NCI-H526 treated with DMSO at 0.1 percent for 48 hours (cell line): ENCODE measurements around the gene CTXN1.
"Not testable (repeated sequence)": the region's sequence is repeated elsewhere in the genome, so short reads cannot be mapped to it uniquely, and the experiment has no call there.

Experiments used
- DNase-seq: peaks from one replicate; lab custom pipeline; 2025; lab: John Stamatoyannopoulos, UW

The CTXN1 gene

DNA sequence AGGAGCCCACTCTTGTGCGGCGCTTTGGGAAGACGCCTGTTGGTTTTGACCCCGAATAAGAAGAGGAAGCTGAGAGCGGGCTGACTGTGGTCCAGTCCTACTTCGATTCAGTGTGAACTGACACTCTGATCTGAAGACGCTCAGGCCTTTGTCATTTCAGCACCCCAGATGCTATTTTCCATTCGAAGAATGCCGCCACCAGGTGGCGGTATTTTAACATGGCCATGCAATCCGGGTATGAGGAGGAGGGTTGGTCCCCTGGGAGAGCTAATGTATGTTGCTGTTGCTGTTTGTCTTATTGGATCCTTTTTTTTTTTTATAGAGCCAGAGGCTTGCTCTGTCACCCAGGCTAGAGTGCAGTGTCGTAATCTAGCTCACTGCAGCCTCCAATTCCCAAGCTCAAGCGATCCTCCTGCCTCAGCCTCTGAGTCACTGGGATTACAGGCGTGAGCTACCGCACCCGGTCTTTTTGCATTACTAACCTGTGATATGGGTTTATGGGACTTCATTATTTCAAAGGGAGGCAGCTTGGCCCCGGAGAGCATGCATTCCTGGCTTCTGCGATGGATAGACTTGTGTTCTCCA, 18.3 kb upstream of the CTXN1 start:
- DNase-seq = peak; percentile 67

DNA sequence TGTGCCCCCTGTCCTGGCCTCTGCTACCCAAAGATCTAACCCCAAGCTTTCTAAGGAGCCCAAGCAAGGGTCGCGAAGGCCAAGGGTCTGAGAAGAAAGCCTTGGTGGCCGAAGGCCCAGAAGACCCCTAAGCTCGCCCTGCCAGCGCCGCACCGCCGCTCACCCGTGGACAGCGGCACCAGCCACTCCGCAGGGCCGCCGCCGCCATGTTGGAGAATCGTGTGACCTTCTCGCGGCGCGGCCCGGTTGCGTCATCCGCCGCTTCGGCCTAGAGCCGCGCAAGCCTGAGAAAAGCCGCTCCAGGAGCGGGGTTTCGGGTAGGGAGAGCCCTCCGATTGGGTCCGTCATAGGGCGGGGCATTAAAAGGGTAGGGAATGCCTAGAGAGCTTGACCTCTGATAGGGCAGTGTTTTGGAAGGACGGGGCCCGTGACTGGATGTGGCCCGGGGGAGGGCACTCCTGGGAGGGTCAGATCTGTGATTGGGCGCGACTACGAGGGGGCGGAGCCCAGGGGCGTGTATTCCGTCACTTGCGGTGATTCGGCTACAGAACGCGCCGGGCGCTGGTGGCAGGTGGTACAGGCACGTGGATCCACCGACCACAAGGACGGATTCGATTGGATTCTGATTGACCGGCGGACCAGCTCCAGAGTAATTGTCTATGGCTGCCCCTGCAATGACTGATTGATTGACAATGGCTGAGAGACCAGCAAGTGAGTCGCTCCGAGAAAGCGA, 17.7 kb upstream of the CTXN1 start, which contains the start of gene TIMM44:
TIMM44 (minus strand) TSS at position 223 of the 733 bp plus-strand sequence; CDS start at position 208, 15 bp downstream.
- DNase-seq = peak; percentile 94

DNA sequence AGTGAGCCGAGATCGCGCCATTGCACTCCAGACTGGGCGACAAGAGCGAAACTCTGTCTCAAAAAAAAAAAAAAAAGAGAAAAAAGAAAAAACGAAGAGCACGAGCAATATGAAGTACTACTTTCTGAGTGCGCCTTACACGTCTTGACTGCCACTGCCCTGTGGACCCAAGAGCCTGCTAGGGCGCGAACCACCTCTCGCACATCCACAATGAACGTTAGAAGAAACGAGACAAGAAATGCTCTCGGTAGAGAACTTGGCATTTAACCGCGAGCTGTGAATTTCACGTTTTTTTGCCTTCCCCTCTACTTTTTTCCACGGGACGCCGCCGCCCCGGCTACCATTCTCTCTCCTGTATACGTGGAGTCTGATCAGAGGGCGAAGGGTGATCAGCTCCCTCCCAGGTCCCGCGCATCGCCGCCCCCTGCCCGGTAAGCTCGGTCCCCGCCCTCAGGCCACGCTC, 17.1 kb upstream of the CTXN1 start:
- no peak for DNase-seq

DNA sequence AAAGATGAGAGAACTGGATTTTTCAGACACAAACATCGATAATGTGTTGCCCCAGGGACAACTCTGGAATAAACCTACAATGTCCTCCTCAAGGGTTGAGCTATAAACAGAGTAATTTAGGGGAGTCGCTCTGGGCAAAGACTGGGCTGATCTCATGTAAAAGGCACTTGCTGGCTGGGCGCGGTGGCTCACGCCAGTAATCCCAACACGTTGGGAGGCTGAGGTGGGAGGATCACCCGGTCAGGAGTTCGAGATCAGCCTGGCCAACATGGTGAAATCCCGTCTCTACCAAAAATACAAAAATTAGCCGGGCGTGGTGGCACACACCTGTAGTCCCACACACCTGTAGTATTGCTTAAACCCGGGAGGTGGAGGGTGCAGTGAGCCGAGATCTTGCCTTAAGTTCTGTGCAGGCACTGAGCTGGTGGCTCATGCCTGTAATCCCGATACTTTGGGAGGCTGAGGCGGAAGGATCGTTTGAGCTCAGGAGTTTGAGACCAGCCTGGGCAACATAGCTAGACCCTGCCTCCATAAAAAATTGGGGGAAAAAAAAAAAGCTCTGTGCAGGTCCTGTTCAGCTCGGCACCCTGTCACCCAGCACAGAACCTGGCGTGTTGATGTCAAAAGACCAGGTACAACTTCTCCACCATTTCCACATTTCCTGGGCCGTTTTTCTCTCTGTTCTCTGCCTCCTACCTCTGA, 16.1 kb upstream of the CTXN1 start:
- no peak for DNase-seq

DNA sequence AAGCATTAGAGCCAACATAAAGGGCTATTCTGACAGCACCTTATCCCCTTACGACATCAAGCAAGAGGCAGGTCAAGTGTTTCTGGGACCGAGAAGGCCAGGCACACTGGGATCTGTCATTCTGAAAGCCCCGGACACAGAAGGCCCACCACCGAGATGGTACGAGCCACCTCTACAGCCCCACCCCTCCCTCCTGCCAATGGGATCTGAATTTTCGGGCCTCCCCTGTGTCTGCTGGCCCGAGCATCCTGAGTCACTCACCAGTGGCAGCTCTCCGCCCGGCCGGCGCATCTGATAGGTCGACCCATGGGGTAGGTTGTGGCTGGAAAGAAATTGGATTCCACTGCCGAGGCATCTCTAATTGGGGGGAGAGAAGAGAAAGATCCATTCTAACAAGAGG, 14.9 kb upstream of the CTXN1 start:
- DNase-seq = no peak

DNA sequence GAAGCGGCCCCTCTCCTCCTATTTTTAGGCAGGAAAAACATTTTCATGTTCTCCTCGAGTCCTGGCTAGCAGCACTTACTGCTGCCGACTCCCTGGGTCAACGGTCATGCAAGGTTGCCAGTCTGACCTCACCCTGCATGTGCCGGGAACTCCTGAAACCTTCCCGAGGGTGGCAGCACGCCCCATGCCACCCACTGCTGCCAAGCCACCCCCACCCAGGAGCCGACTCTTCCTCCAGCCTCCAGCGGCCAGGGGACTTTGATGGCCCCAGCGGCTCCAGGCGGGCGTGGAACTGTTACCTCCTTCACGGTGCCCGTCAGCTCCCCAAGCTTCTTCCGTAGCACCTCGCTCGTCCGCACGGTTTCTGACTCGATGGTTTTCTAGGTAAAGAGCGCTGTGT, 8.8 kb upstream of the CTXN1 start:
- no peak for DNase-seq

DNA sequence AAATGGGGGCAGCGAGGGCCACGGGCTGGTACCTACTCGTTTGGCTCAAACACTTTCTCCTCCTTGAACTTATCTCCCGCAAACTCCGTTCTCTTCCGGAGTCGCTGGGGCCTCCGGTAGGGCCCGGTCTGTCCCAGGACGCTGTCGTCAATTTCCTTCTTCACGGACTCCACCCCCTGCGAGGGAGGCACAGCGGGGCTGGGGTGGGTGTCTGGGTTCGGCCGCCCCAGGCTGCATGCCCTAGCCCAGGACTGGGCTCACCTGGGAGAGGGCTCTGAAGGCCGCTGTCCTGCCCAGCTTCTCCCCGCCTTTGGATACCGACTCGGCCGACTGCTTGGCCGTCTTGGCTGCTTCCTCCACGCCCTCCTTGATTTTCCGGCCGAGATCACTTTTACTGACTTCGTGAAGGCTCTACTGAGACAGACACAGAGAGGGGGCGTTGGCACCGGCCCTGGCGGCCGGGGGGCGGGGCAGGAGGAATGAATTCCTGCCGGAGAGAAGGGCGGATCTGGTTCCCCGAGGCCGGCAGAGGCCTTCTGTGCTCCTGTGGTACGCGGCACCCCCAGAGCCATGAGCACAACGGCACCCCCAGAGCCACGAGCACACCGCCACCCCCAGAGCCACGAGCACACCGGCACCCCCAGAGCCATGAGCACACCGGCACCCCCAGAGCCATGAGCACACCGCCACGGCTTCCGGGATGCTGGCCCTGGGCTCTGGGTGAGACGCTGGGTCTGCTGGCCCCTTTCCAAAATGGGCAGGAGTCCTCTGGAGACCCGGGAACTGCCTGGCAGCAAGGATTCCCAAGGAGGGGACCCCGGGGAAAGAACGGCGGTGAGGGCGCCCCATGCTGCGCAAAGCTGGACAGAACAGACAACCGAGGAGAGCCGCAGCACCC, 8.1 kb upstream of the CTXN1 start:
- no peak for DNase-seq

DNA sequence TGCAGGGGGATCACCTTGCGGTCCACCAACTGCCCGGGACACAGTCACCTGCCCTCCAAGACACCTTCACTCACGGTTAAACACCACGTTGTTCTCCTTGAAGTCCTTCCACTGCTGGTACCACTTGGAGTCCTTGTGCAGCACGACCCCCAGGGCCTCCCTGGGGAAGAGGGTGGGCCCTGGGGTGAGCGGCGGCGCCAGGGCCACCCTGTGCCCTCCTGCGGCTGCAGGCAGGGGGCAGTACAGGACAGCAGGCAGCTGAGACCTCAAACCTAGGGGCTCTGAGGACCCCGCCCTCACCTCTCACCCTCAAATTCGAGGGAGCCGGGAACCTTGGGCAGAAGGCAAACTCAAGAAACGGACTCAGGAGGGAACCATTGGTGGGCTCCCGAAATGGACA, 7.5 kb upstream of the CTXN1 start:
- no peak for DNase-seq

DNA sequence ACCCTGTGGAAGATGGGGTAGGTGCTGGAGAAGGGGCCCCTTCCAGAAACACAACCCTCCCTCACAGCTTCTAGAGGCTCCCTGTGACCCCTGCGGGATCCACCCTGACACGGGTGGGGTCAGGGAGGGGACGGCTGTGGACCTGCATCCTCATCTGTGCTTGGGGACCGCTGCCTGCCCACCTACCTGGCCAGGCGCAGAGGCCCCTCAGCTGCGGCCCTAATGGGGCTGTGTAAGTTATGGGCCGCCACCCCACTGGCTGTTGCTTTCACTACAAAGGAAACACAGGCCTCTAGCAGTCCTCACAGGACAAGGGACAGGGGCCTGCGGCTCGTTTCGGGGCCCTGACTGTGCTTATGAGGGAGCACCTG, 7.0 kb upstream of the CTXN1 start:
- no peak for DNase-seq

DNA sequence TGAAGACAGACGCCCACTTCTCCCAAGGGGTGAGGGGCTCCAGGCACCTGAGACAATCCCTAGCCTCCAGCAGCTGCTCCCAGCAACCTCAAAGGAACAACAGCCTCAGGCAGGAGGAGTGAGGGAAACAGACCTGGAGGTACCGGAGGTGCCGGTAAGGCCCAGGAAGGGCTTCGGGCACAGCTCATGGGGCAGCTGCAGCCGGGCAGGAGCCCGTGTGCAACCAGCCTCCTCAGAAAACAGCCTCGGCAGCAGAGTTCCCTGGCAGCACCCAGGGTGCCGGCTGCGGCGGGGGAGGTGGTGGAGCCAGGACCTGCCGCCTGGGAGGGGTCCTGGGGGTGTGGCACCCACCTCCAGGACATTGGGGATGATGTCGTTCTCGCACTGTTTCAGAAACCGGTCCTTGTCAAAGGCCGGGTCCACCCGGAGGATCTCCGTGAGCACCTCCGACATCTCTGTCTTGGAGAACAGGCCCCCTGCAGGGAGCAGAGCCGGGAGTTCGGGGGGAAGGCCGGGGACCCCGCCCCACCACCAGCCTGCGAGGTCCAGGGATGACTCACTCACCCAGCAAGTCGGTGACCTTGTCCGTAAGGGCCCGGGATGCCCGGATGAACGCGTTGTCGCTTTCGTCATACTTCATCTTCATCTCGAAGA, 6.5 kb upstream of the CTXN1 start:
- no peak for DNase-seq

DNA sequence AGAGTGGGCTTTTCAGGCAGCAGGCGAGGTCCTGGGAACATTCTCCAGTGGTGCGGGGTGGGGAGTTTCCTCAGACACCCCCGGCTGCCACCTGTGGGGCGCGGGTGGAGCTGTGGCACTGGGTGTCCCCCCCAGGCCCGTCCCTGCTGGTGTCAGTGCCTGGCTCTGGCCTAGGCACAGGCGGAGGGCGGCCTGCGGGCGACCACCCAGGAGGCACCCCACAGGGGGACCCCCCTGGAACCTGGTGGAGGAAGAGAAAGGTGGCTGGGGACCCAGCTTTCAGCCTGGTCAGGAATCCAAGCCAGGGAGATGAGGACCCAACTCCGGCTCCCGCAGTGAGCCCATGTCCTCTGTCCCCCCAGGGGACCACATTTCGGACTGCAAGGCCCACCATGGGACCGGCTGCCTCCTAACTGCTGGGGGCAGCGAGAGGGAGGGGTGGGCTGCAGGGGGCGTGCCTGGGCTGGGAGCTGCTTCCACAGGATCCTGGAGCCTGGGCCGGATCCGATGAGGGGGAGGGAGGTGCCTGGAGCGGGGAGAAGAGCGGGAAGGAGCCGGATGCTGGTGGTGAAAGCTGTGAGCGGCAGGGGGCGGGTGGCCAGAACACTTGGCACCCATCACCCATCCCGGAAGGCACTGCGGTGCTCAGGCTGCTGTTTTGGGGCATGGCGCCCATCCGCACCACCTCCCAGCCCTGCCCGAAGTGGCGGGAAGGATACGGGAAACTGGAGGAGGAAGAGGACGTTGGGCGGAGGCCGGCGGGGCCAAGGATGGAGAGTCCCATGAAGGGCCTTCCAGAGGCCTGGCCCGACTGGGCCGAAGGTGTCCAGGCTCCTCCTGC, 5.5 kb upstream of the CTXN1 start:
- no peak for DNase-seq

DNA sequence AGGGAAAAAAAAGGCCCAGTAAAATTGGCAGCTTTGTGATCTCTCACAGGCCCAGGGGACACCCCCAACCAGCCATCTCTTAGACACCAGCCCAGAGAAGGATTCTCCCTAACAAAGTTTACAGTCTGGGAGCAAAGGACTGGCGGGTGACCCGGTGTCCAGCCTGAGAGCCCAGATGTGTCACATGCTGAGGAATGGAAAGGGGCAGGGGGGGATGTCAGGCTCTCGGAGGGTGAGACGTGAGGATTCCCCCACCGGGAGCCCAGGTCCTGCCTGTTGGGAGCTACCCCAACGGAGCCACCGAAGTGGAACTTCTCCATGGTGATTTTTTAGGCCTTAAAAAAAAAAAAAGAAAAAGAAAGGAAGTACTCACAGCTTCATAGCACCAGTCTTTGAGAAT, 4.8 kb upstream of the CTXN1 start:
- DNase-seq = no peak

DNA sequence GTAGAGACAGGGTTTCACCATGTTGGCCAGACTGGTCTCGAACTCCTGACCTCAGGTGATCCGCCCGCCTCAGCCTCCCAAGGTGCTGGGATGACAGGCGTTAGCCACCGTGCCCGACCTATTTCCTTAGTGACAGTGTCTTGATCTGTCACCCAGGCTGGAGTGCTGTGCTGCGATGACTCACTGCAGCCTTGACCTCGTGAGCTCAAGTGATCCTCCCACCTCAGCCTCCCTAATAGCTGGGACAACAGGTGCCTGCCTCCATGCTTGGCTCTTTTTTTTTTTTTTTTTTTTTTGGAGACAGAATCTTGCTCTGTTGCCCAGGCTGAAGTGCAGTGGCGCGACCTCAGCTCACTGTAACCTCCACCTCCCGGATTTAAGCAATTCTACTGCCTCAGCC, 4.1 kb upstream of the CTXN1 start:
- not testable (repeated sequence) for DNase-seq

DNA sequence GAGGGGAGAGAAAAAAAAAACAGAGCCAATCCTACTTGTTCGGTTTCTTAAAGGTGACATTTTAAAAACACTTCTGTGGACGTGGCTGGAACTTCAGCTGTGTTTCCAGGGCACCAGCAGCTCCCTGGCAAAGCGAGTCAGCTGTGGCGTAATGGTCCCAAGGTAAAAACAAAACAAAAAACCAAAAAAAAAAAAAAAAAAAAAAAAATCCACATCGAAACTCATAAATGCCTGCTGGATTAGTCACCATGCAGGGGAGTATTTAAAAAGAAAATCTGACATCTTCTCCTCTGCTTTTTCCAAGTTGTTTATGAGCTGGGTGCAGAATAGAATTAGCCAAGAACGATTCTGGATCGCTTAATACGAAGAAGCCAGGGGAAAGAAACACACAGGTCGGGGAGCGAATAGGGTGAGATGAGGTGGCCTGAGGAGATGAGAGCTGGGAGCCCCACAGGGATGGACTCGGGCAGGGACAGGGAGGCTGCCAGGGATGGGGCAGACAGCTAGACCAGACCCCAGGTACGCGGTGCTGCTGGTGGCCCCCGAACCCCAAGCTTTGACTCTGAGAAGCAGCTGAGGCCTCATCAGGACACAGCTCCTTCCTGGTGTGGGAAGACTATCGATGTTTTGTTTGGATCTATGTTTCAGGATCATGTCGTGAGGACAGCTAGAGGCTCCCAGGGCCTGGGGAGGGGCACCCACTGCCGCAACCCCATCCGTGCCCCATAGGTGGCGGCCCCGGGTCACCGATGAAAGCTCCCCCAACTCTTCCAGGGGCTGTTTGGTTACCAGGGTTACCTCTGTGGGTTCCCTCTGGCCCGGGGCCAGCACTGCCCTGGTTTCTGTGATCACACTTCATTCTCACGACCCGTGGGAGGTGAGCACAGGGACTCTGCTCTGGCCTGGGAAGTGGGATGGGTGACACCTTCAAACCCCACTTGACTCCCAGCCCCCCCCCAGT, 3.1 kb upstream of the CTXN1 start:
- no peak for DNase-seq

DNA sequence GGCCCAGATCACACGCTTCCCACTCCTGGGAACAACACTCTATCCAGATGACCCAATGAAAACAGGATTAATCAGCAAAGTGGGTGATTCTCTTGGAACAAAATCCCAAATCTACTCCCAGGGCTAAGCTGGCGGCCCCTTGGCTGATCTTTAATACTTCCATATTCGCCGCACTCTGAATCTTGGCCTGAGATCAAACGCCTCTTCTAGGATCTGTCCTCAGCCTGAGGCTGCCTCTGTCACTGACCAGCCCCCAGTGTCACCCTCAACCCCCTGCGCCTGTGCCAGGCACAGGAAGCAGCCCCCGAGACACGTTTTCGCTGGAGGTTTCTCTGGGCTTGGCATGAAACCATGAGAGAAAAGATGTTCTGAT, 2.4 kb upstream of the CTXN1 start:
- no peak for DNase-seq

DNA sequence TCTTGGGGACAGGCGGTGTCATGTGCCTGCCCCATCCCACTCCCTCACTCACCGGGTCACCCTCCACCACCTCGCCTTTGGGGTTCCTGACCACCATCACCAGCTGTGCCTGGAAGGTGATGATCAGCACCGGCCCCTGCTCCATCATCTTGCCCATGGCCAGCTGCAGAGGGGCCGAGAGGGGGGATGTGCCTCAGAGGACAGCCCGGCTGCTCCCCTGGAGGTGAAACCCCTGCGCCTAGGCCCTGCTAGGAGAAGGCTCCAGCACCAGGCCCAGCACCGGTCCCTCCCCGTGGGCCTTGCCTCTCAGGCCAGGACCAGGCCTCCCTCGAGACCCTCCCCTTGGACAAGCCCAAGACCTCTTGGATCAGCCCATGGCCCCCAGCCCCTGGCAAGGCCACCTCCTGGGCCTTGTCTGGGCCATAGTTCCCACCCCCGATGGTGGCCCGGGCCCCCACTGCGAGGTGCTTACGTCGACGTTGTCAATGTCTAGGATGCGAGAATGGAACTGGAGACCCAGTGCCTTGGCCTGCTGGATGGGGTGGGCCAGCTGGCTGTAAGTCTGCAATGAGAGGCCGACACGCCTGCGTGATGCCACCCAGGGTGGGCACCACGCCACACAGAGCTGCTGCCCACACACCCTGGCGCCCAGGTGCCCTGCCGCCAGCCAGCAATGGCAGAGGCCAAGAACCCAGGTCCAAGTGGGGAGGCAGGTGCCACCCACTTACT, 1.8 kb upstream of the CTXN1 start:
- DNase-seq = no peak

DNA sequence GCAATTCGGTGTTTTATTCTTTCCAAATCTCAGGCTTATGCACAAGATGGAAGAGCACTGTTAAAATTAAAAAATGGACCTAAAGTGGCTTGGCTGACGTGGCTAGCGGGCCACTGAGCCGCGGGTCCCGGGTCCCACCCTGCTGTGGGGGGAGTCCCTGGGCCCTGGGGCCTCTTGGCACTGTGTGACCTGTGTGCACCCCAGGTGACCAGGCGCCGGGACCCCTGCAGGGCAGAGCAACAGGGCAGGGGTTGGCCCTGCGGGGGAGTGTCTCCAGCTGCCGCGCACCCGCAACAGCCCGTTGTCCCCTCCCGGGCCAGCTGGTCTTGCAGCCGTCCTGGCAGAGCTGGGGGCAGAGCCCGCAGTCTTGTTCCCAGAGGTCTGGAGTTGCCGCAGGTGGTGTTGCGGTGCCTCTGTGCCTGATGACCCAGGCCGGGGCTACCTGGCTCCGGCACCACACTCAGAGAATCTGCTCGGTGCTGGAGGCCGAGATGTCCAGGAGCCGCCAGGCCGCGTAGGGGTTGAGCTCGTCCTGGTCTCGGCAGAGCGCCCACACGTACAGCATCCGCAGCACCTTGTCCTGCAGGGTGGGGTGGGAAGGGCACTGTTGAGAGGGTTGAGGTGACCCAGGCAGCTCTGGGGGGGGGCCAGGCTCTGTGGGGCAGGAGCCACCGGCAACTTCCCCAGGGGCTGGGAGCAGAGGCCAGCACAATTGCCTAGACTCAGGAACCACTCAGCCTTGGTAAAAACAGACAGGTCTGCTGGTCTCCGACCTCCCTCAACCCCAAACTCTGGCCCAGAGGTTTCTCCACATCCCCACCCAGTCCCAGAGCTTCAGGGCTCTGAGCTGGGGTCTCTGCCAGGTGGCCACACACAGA, 1.0 kb upstream of the CTXN1 start:
- DNase-seq = no peak
